ENCODE data around the gene SNAI3. TPM values are rescaled to one million over a fixed set of nuclear protein-coding genes. Genes with fewer than 3 reads are reported as not detected.

SNAI3 gene
- total and polyA plus RNA-seq, 8 donors = 0.19 to 1.9 (median 0.72) TPM

GRCh38 chr16:88656291-88656980 is 29.9 kb downstream of the SNAI3 start:
- no peaks in the 10 kb centered on the region for H3K9me3 ChIP-seq
- no peak overlapping the region for H3K27ac ChIP-seq
- WGBS, 2 donors = 88 to 91% methylated on average over 25 of the region's 25 CpGs
- no peak for TF ChIP-seq CTCF (IDR thresholded peaks at IDR 0.05)
- H3K4me3 ChIP-seq = no peak overlapping the region
- DNase-seq = no peak
- ATAC-seq = no peak
- no peaks in the 10 kb centered on the region for H3K36me3 ChIP-seq
- FAIRE-seq = no peak
- H3K27me3 ChIP-seq = no peaks in the 10 kb centered on the region
- no peaks in the 10 kb centered on the region for H3K4me1 ChIP-seq
- intact Hi-C loops (cut with DNase I) = no loop called here

DNA sequence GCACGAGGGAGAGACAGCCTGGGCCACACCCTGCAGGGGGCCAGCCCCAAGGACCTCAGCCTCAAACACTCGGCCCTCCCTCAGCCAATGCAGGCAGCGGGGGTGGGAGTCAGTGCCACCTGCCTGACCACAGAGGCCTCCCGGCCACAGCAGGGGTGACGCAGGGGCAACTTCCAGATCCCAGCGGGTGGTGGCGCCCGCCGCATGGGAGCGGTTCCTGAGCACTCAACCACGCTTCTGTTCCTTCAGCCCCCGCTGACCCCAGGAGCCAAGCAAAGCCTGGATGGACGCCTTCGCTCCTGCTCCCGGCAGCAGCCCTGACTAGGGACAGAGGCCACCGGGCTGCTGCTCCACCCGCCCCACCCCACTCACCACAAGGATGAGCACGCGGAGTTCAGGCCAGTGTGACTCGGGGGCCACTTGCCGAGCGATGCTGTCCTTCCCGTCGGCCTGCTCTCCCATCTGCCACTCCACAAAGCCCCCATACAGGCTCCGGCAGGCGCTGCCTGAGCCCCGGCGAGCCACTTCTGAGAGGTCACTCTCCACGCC is 30.5 kb downstream of the SNAI3 start:
- peak in 1 of 6 donors; percentile 68 for DNase-seq
- no peak overlapping the region for H3K4me3 ChIP-seq
- no peak for TF ChIP-seq CTCF (IDR thresholded peaks at IDR 0.05)
- no peak overlapping the region for H3K27ac ChIP-seq
- H3K27me3 ChIP-seq = no peaks in the 10 kb centered on the region
- 89 to 94% methylated on average over 27 to 29 of the region's 29 CpGs for WGBS, 2 donors
- intact Hi-C loops (cut with DNase I) = no loop called here
- no peak for FAIRE-seq
- no peak for ATAC-seq
- no peaks in the 10 kb centered on the region for H3K9me3 ChIP-seq
- no peaks in the 10 kb centered on the region for H3K36me3 ChIP-seq
- no peaks in the 10 kb centered on the region for H3K4me1 ChIP-seq

DNA sequence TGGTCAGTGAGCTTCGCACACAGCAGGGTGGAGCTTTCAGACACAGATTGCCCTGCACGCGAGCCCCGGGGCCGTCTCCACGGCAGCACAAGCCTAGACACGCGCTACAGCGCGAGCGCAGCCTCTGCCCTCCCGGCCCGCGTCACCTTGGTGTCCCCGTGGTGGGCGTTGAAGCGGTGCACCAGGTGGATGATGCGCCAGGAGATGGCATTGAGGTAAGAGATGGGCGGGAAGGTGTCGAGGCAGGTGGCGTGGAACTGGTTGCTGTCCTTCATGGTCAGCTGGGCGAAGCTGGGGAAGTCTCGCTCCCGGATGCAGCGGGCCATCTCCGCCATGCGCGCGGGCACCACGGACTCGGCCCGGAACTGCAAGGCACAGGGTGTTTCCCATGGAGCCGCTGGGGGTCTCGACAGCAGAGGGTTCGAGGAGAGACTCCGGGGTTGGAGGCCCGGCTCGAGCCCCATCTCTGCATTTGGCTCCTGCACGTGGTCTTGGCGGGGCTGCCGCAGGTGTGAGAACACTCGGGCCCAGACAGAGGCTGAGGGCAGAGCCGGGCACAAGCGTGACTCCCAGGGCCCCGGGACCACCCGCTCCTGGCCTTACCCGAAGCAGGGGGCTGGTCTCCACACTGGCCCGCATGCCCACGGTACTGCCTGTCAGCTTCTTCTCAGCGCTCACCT is 31.1 kb downstream of the SNAI3 start:
- no peak for ATAC-seq
- no peak overlapping the region for H3K4me3 ChIP-seq
- no peaks in the 10 kb centered on the region for H3K4me1 ChIP-seq
- FAIRE-seq = no peak
- no peak for TF ChIP-seq CTCF (IDR thresholded peaks at IDR 0.05)
- H3K36me3 ChIP-seq = no peaks in the 10 kb centered on the region
- no peak overlapping the region for H3K27ac ChIP-seq
- no peaks in the 10 kb centered on the region for H3K9me3 ChIP-seq
- intact Hi-C loops (cut with DNase I) = no loop called here
- WGBS, 2 donors = 95 to 96% methylated on average over 45 to 50 of the region's 50 CpGs
- peak in 2 of 6 donors; percentile 54 to 75 for DNase-seq
- no peaks in the 10 kb centered on the region for H3K27me3 ChIP-seq

- Histone ChIP-seq H3K27ac (no peak overlapping the region), H3K4me1 (peaks cover 0 to 3% (median 0%) of the 10 kb centered on the region in 3 donors), H3K36me3 (no peaks in the 10 kb centered on the region), H3K9me3 (no peaks in the 10 kb centered on the region), H3K4me3 (no peak overlapping the region), H3K27me3 (no peaks in the 10 kb centered on the region)
- no peak for DNase-seq
- WGBS, 2 donors = 89 to 93% methylated on average over 28 of the region's 28 CpGs
- intact Hi-C loops (cut with DNase I) = no loop called here
- ATAC-seq = no peak
- no peak for FAIRE-seq
- TF ChIP-seq CTCF (IDR thresholded peaks at IDR 0.05) = no peak
These were observed 31.8 kb downstream of the SNAI3 start for GRCh38 chr16:88654363-88655052.
